ENCODE results near the gene HES5.

DNA sequence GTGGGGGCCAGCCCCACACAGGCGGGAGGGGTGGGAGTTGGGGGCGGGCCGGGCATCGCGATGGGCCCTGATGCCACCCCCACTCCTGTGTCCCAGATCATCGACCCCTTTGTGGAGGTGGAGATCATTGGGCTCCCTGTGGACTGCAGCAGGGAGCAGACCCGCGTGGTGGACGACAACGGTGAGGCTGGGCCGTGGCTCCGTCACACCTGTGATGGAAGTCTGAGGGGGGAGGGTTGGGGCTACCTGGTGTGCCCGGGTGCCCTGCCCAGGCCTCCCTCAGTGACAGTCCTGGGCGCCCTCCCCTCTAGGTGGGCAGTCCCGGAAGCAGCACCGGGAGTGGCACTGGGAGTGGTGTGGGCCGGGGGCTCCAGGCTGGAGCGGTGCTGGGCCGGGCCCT lies 31.4 kb downstream of the HES5 start:
- TF ChIP-seq POLR2AphosphoS5 (IDR thresholded peaks at IDR 0.05), result no peak
- TF ChIP-seq, protein P1, sequence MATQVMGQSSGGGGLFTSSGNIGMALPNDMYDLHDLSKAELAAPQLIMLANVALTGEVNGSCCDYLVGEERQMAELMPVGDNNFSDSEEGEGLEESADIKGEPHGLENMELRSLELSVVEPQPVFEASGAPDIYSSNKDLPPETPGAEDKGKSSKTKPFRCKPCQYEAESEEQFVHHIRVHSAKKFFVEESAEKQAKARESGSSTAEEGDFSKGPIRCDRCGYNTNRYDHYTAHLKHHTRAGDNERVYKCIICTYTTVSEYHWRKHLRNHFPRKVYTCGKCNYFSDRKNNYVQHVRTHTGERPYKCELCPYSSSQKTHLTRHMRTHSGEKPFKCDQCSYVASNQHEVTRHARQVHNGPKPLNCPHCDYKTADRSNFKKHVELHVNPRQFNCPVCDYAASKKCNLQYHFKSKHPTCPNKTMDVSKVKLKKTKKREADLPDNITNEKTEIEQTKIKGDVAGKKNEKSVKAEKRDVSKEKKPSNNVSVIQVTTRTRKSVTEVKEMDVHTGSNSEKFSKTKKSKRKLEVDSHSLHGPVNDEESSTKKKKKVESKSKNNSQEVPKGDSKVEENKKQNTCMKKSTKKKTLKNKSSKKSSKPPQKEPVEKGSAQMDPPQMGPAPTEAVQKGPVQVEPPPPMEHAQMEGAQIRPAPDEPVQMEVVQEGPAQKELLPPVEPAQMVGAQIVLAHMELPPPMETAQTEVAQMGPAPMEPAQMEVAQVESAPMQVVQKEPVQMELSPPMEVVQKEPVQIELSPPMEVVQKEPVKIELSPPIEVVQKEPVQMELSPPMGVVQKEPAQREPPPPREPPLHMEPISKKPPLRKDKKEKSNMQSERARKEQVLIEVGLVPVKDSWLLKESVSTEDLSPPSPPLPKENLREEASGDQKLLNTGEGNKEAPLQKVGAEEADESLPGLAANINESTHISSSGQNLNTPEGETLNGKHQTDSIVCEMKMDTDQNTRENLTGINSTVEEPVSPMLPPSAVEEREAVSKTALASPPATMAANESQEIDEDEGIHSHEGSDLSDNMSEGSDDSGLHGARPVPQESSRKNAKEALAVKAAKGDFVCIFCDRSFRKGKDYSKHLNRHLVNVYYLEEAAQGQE (IDR thresholded peaks at IDR 0.05; ENCODE audit: borderline replicate concordance), result no peak
- TF ChIP-seq CTCF (IDR thresholded peaks at IDR 0.05; ENCODE audit: poor library complexity, severe bottlenecking), result no peak
